GM21390 (cell line): ENCODE results near the gene GPR150.

Source experiments
- ATAC-seq: cut with Tn5 transposase; IDR thresholded peaks from one replicate; pipeline ENCODE4 v1.9.1; 2021; ENCODE audit not compliant: unreplicated experiment

Gene GPR150

GRCh38 chr5:95649842-95650620, 30.1 kb downstream of the GPR150 start:
- ATAC-seq = no peak

GRCh38 chr5:95652849-95653248, 33.0 kb downstream of the GPR150 start:
- no peak for ATAC-seq

GRCh38 chr5:95654196-95654595, 34.3 kb downstream of the GPR150 start:
- ATAC-seq = no peak

- no peak for ATAC-seq
Observed at GRCh38 chr5:95655575-95655974, 35.7 kb downstream of the GPR150 start.

- ATAC-seq = no peak
Observed at GRCh38 chr5:95660060-95660459, 40.2 kb downstream of the GPR150 start.

- ATAC-seq = no peak
Observed at GRCh38 chr5:95662946-95663345, 43.1 kb downstream of the GPR150 start.

- ATAC-seq = no peak
Observed at GRCh38 chr5:95664204-95664786, 44.4 kb downstream of the GPR150 start.

GRCh38 chr5:95667061-95667618, 47.3 kb downstream of the GPR150 start:
- no peak for ATAC-seq

GRCh38 chr5:95667678-95668077, 47.8 kb downstream of the GPR150 start:
- no peak for ATAC-seq

GRCh38 chr5:95668216-95668615, 48.3 kb downstream of the GPR150 start:
- ATAC-seq = no peak

- no peak for ATAC-seq
Observed at GRCh38 chr5:95668728-95669127, 48.8 kb downstream of the GPR150 start.

GRCh38 chr5:95669540-95669939, 49.7 kb downstream of the GPR150 start:
- no peak for ATAC-seq

GRCh38 chr5:95669985-95670384, 50.1 kb downstream of the GPR150 start:
- ATAC-seq = no peak

- no peak for ATAC-seq
Observed at GRCh38 chr5:95670568-95670967, 50.7 kb downstream of the GPR150 start.
